NB4 (cell line): ENCODE measurements around the gene PKNOX2.

Experiments
- CTCF ChIP-seq: IDR thresholded peaks from one replicate; pipeline ENCODE4 v1.5.1; 2012; ENCODE audit warnings: low read depth, low read length
- POLR2A ChIP-seq: IDR thresholded peaks from 2 replicates; pipeline ENCODE4 v1.6.1; 2011; ENCODE audit warnings: mild to moderate bottlenecking; ENCODE audit not compliant: insufficient read length; ENCODE audit errors: extremely low read depth

- TF ChIP-seq CTCF (no peak), POLR2A (no peak)
Observed at GRCh38 chr11:125351868-125352250, 187.3 kb downstream of the PKNOX2 start.
